ENCODE data around the gene NEDD9.

Gene NEDD9

DNA sequence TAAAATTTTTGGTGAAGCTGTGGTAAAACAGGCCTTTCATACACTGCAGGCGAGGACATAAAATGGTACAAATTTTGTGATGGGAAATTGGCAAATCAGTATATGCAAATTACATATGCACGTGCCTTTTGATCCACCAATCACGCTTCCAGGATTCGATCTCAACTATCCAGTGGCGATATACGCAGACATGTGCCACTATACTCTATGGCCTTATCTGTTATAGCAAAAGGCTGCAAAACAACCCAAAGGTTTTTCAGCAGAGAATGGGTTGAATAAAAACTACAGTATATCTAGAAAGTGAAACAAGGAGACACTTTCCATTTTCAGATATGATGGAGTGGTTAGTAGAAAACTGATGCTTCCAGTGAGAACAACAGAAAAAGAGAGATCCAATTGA lies 79.0 kb downstream of the NEDD9 start:
- DNase-seq (ENCODE audit: low read depth): no peak
- TF ChIP-seq, protein P1, sequence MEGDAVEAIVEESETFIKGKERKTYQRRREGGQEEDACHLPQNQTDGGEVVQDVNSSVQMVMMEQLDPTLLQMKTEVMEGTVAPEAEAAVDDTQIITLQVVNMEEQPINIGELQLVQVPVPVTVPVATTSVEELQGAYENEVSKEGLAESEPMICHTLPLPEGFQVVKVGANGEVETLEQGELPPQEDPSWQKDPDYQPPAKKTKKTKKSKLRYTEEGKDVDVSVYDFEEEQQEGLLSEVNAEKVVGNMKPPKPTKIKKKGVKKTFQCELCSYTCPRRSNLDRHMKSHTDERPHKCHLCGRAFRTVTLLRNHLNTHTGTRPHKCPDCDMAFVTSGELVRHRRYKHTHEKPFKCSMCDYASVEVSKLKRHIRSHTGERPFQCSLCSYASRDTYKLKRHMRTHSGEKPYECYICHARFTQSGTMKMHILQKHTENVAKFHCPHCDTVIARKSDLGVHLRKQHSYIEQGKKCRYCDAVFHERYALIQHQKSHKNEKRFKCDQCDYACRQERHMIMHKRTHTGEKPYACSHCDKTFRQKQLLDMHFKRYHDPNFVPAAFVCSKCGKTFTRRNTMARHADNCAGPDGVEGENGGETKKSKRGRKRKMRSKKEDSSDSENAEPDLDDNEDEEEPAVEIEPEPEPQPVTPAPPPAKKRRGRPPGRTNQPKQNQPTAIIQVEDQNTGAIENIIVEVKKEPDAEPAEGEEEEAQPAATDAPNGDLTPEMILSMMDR (conservative IDR thresholded peaks at IDR 0.05; ENCODE audit: low read depth, low read length): no peak
- no peak overlapping the region for H3K4me3 ChIP-seq (ENCODE audit: low read depth, low read length)

DNA sequence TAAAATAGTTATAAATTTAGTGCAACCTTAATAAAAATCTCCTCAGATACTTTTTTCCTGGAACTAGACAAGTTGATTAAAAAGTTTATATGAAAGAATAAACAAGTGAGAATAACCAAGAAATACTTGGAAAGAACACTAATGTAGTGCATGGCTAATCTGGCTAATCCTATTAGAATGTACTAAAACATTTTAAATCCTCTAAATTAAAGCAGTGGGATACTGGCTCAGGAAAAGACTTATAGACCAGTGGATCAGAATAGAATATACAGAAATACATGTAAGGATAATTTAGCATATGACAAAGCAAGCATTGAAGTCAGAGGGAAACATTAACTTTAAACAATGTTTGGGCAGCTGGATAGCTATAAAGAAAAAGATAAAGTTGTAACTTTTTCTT lies 79.9 kb downstream of the NEDD9 start:
- TF ChIP-seq, protein P1 (conservative IDR thresholded peaks at IDR 0.05; ENCODE audit: low read depth, low read length): no peak
- no peak overlapping the region for H3K4me3 ChIP-seq (ENCODE audit: low read depth, low read length)
- no peak for DNase-seq (ENCODE audit: low read depth)

DNA sequence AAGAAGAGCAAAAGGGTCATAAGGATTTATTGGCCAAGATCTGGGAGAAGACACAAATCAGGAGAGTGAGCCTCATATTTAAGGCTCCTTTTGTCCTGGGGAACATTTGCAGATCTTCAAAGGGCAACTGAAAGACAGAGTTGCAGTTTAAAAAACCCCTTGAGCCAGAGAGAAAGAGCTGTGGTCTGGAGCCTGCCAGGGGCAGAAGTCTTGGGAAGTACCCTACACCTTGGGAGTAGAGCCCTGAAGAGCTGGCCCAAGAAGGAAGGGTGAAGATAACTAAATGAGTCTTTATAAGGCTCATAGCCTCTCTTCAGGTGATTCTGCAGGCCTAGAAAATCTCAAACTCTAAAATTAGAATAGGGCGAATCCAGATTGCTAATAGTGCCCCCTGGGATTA lies 81.0 kb downstream of the NEDD9 start:
- DNase-seq (ENCODE audit: low read depth): no peak
- TF ChIP-seq, protein P1 (conservative IDR thresholded peaks at IDR 0.05; ENCODE audit: low read depth, low read length): no peak
- H3K4me3 ChIP-seq (ENCODE audit: low read depth, low read length): no peak overlapping the region

DNA sequence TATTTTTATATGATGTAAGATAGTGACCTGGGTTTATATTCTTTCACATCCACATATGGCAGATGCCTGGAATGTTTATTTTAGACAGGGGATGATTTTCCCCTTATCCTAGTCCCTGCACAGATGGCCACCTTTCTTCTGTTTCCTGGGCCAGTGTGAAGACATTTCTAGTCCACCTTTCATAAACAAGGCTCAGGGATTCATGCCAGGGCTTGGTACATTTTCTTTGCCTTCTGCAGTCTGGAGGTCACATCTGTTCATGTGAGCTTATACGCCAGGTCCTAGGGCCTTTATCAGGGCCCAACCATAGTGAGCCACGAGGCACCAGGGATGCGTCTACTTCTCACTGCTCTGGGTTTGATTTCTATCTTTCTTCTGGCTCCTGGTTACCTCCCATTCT lies 82.9 kb downstream of the NEDD9 start:
- no peak overlapping the region for H3K4me3 ChIP-seq (ENCODE audit: low read depth, low read length)
- TF ChIP-seq, protein P1 (conservative IDR thresholded peaks at IDR 0.05; ENCODE audit: low read depth, low read length): no peak
- no peak for DNase-seq (ENCODE audit: low read depth)

DNA sequence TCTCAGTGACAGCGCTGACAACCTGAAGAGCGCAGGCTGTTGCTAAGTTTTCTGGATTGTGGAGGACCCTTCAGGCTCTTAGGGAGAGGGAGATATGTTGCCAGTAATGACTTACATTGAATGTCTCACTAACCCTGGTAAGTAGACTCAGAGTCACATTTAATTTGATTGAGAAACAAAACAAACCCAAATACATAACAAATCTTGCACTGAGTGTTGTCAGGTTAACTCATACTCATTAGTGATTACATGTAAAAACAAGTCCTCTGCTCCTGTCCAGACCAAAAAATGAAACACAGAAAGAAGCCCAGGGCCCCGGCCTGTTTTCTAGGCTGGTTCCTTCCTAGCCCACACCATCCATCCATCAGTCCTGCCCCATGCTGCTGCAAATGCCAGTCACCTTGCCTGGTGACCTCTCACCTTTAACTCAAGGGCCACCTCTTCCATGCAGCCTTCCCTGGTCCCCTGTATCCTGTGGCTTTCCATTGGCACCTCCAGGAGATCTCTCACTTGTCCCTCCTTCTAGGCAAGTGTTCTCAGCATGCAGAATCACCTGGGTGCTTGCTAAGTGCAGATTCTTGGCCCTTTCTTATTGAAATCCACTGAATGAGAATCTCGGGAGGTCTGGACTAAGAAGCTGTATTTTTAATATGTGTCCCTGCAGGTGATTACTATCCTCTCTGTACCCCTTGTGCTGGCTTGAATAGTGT lies 86.2 kb downstream of the NEDD9 start:
- H3K4me3 ChIP-seq (ENCODE audit: low read depth, low read length): no peak overlapping the region
- TF ChIP-seq, protein P1 (conservative IDR thresholded peaks at IDR 0.05; ENCODE audit: low read depth, low read length): no peak
- DNase-seq (ENCODE audit: low read depth): no peak

DNA sequence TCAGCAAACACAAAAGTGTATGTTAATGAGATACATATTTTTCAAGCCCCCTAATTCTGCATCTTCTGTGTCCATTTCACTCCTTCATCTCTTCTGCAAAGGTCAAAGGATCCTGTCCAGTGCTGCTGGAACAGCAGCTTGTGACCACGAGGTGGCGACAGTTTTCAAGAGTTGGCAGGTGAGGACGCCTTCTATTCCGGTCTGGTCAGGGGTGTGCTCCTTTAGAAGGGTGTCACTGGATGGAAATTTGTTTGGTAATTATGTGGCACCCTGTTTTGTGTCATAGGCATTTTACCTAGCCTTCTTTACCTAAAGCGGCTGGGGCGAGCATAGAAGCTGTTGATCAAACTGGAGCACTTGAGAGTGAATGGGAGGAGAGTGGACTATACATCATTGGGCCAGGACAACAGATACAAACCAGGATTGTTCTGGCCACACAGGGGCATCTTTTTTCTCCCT lies 88.0 kb downstream of the NEDD9 start:
- peak; percentile 85 for DNase-seq (ENCODE audit: low read depth)
- H3K4me3 ChIP-seq (ENCODE audit: low read depth, low read length): no peak overlapping the region
- TF ChIP-seq, protein P1 (conservative IDR thresholded peaks at IDR 0.05; ENCODE audit: low read depth, low read length): peak; percentile 99

Measured in choroid plexus epithelial cell (primary cell).